Measurements from ENCODE around the gene MNAT1.

MNAT1 gene

GRCh38 chr14:60972295-60972694 lies 237.7 kb downstream of the MNAT1 start:
- no peak for DNase-seq

- no peak for DNase-seq
Measured at GRCh38 chr14:60973070-60973469, 238.5 kb downstream of the MNAT1 start.

GRCh38 chr14:60974090-60974651 lies 239.6 kb downstream of the MNAT1 start:
- DNase-seq: no peak

GRCh38 chr14:60975551-60975950 lies 241.0 kb downstream of the MNAT1 start:
- no peak for DNase-seq

- DNase-seq: peak; percentile 7 to 60
Measured at GRCh38 chr14:60977847-60978246, 243.3 kb downstream of the MNAT1 start.

- DNase-seq: peak; percentile 93
Measured at GRCh38 chr14:60980811-60981632, 246.5 kb downstream of the MNAT1 start, which contains the start of the genes SLC38A6 and TRMT5. SLC38A6 (plus strand) TSS chr14:60981245; CDS start chr14:60981278, 33 bp downstream. TRMT5 (minus strand) TSS chr14:60981079; CDS start chr14:60980973, 106 bp downstream.

GRCh38 chr14:60981633-60982455 lies 247.3 kb downstream of the MNAT1 start:
- no peak for DNase-seq

GRCh38 chr14:60984196-60984595 lies 249.6 kb downstream of the MNAT1 start:
- no peak for DNase-seq

- DNase-seq: no peak
Measured at GRCh38 chr14:60986500-60986899, 251.9 kb downstream of the MNAT1 start.

- no peak for DNase-seq
Measured at GRCh38 chr14:60989599-60989998, 255.0 kb downstream of the MNAT1 start.

- DNase-seq: no peak
Measured at GRCh38 chr14:60998617-60999016, 264.1 kb downstream of the MNAT1 start.

- no peak for DNase-seq
Measured at GRCh38 chr14:60999536-60999935, 265.0 kb downstream of the MNAT1 start.

- DNase-seq: no peak
Measured at GRCh38 chr14:61003571-61003970, 269.0 kb downstream of the MNAT1 start.

GRCh38 chr14:61019537-61019936 lies 285.0 kb downstream of the MNAT1 start:
- no peak for DNase-seq
